Endothelial cell of umbilical vein (primary cell): ENCODE data around the gene SLC35F3.

Experiments used
- CTCF ChIP-seq, 2 donors: IDR thresholded peaks; 1 replicate in 1 of 2; 2 replicates in 1 of 2; pipeline ENCODE4 v1.5.1; 2011; ENCODE audit warnings: low read length in 2 of 2, mild to moderate bottlenecking in 2 of 2, moderate library complexity in 2 of 2, control low read depth in 1 of 2, inconsistent platforms in 1 of 2, low read depth in 1 of 2; ENCODE audit not compliant: insufficient read depth in 1 of 2; ENCODE audit errors: extremely low read depth in 1 of 2
- EZH2 ChIP-seq: IDR thresholded peaks from 2 replicates; pipeline ENCODE4 v1.6.1; 2012; ENCODE audit warnings: borderline replicate concordance, low read depth, mild to moderate bottlenecking, moderate library complexity, low read length, inconsistent platforms; ENCODE audit not compliant: severe bottlenecking
- FOS ChIP-seq: IDR thresholded peaks from 2 replicates; pipeline ENCODE4 v1.6.1; 2011; ENCODE audit warnings: mild to moderate bottlenecking, low read length, moderate library complexity, borderline replicate concordance; ENCODE audit not compliant: insufficient read depth
- GATA2 ChIP-seq: IDR thresholded peaks from 2 replicates; pipeline ENCODE4 v1.7.0; 2011; ENCODE audit warnings: low read depth, mild to moderate bottlenecking, moderate library complexity, mixed read lengths, low read length; ENCODE audit not compliant: insufficient read length, insufficient read depth
- JUN ChIP-seq: IDR thresholded peaks from 2 replicates; pipeline ENCODE4 v1.6.1; 2011; ENCODE audit warnings: borderline replicate concordance, low read depth; ENCODE audit not compliant: insufficient read length, insufficient read depth
- MAX ChIP-seq: IDR thresholded peaks from 2 replicates; pipeline ENCODE4 v1.6.1; 2011; ENCODE audit not compliant: insufficient read depth, insufficient read length
- MYC ChIP-seq: IDR thresholded peaks from one replicate; pipeline ENCODE4 v1.6.1; 2011; ENCODE audit warnings: mild to moderate bottlenecking, low read depth, low read length
- POLR2A ChIP-seq: IDR thresholded peaks from 2 replicates; pipeline ENCODE4 v1.6.1; 2012; ENCODE audit warnings: low read depth, mild to moderate bottlenecking, control low read depth, low read length
- POLR2AphosphoS5 ChIP-seq: IDR thresholded peaks from 2 replicates; pipeline ENCODE4 v1.6.1; 2012; ENCODE audit warnings: low read depth, mild to moderate bottlenecking, control low read depth, low read length, moderate library complexity; ENCODE audit not compliant: insufficient read depth

- no peak for TF ChIP-seq CTCF (IDR thresholded peaks at IDR 0.05; ENCODE audit: extremely low read depth in 1 of 2, insufficient read depth in 1 of 2, low read depth in 1 of 2, low read length in 2 of 2)
- TF ChIP-seq GATA2 = no peak
- no peak for TF ChIP-seq JUN
- TF ChIP-seq POLR2A = no peak
- no peak for TF ChIP-seq EZH2
- TF ChIP-seq POLR2AphosphoS5 = no peak
- no peak for TF ChIP-seq FOS
- TF ChIP-seq MAX = no peak
- no peak for TF ChIP-seq MYC
Measured at GRCh38 chr1:234369033-234369430, 464.6 kb downstream of the SLC35F3 start.
